ENCODE measurements around the gene DOCK9.

GRCh38 chr13:98783856-98784478 lies 193.9 kb downstream of the DOCK9 start:
- TF ChIP-seq CTCF (IDR thresholded peaks at IDR 0.05) (no peak), POLR2A (IDR thresholded peaks at IDR 0.05) (no peak)

Measured in uterus (tissue), 2 donors.